Muscle of arm (tissue), 12 donors: ENCODE results near the gene ARID1A. TPM values are rescaled to one million over a fixed set of nuclear protein-coding genes. Genes with fewer than 3 reads are reported as not detected.
A peak's percentile ranks its signal among the peaks of the same experiment; 100 is the strongest.
"Not testable (repeated sequence)": the region's sequence is repeated elsewhere in the genome, so short reads cannot be mapped to it uniquely, and the experiment has no call there.

Source experiments
- DNase-seq: peaks from one replicate; pipeline ENCODE4 v3.0.0-alpha.2; 2013
- polyA plus RNA-seq, 12 donors: library from polyadenylated mRNA; unstranded; fragments of 120-200 nt; gene quantifications; one replicate each; pipeline ENCODE4 v1.2.1, GENCODE V29; 2013; ENCODE audit not compliant: insufficient read length in 12 of 12

Gene ARID1A
- polyA plus RNA-seq, 12 donors = 38.3 to 154 (median 45.2) TPM; not detected in 1

DNA sequence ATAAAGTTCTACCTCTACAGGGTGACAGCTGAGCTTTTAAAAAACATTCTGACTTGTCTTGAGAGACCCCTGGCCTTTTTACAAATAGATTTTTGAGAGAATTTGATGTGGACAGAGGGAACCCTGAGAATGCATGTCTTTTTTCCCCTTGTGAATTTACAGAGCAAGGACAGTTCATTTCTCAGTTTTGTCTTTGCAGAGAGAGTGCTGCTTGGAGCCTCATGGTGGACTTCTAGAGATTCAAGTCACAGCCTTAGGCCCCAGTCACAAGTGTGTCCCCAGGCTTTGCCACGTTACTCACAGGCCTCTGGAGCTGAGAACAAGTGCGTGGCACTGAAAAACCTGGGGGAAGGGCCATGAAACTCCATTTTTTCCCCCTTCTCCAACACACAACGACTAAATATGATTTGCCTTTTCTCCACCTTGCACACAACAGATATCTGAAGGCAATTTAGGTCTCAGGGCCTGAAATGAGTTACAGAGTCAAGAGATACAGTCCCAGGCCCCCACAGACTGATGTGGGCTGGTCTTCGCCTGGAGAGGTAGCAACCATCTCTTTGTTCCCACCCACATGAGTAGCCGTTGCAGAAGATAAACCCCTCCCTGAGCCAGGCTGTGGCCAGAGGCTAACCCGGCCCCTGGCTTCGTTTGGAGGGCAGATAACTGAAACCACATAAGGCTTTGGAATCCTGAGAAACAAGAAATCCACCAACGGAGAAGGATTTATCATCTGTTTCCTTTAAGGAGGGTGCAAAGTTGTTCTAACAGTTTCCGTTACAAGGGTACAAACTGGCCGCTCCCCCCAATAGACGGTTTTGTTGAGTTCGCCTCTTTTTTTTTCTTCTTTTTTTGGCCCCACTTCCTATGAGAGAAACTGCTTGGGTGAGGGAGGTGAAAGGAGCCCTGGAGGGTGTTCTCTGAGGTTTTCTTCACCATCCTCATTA, 90.9 kb downstream of the ARID1A start:
- peak; percentile 77 for DNase-seq

DNA sequence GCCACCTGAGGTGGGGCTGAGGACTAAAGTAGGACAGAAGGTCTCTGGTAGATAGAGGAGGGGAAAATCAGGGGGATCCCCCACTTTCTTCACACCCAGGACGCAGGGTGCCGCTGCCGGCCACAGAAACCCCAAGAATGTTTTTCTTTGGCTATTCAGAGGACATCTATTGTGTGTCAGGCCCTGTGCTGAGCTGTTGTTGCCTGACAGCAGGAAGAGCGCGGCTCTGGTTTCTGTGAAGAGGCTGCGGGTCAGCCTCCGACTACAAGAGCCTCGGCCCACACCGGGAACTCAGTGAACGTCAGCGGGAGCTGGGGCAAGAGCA, 91.5 kb downstream of the ARID1A start:
- DNase-seq = no peak

DNA sequence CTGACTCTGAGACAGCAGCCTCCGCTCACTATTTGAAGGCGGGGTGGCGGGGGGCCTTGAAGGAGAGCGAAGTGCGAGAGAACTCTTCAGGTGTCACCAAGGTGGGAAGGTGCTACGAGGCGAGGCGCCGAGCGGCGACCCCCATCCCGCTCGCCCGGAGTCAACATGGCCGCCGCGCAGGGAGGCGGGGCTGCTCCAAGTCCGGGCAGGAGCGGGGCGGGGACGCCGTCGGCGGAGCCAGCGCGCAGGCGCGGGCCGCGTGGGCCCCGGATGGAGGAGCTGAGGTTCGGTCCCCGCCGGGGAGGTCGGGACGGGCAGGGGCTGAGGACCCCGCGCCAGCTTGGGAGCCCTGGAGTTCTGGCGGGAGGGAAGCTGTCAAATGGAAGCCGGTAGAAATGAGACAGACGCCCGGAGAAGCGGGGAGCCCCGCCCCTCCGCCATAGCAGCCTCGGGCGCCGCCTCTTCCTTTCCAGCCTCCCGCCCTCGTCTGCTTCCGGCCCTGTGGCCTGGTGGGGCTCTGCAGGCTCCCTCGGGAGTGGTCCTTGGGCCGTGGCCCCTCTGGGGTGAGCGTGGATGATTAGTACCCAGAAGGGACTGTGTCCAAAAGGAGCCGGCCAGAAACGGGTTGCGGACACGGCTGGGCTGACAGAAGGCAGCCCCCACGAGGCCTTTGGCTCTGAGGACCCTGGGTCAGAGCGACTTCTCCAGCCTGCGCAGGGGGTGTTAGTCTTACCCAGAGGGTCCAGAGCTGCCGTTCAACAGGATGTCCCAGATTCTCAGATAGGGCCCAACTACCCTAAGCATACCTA, 92.1 kb downstream of the ARID1A start, which contains the start of gene PIGV:
Gene PIGV (plus strand): TSS at position 245 of the 809 bp plus-strand sequence. CDS start 2,866 bp downstream, outside the sequence.
- DNase-seq = peak; percentile 91

DNA sequence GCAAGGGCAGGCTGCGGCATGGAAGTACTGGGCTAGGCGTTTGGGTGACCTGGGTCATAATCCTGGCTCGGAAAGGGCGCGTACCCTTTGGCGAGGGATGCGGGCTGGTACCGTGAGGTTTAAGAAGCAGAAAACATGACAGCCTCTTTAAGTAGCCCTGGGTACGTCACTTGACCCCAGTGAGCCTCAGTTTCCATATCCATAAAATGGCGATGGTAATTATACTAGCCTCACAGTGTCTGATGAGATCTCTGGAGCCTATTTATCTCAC, 92.6 kb downstream of the ARID1A start:
- DNase-seq = no peak

DNA sequence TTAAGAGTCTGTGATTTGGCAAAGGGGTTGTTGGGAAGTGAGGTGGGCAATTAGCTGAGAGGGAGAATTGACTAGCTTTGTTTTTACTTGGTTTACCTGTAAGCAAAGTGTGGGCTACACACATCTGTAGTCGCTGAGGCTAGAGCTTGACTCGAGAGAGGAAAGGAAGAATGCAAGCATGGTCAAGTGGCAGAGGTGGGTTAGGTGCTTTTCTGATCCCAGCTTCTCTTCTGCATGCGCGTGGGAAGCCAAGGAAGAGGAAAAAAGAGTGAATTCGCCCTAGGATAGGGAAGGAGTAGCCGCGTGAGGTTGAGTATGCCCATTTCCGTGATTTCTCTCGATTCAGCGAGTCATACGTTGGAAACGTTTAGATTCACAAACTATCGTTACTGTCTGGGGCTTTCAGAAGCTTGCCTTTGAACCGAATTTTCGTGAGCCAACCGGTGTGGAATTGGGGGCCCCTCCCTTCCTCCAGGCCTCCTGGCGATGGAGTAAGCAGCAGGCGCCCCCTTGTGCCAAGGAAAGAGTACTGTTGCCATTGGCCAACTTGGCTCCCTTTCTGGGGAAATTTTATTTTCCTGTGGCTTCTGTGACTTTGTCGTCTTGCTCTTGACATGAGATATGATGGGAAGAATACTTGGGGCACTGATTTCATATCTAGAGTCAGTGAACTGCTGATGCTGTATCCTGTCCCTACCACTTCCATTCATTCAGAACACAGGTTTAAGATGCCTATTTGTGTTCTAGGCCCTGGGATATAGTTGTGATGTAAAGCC, 93.2 kb downstream of the ARID1A start:
- peak; percentile 90 for DNase-seq

DNA sequence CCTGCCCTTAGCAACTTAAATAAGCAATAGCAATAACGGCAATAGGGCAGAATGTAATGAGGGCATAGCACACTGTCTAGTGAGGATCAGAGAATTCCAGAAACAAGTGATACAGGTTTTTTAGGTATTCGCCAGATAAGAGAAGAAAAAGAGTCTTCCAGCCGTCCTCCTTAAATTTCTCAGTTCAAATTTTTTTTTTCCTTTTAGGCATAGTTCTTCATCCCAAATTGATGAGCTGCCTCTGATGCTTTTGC, 93.7 kb downstream of the ARID1A start:
- no peak for DNase-seq

DNA sequence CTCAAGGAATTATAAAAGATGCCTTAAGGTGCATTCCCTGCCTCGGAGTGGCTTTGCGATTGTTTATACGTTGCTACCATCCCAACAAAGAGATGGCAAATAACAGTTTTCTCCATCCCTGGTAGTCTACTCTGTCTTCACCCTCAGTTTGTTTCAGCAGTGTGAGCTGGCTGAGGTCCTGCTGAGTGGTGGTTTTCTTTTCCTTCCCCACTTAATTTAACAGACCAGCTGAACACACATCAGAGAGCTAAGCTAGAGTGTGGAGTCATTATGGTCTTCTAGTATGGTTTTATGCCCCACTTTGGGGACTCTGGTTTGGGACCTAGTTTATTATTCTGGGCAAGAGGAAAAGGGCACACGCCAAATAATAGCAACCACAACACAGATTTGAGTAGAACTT, 94.1 kb downstream of the ARID1A start:
- DNase-seq = no peak

DNA sequence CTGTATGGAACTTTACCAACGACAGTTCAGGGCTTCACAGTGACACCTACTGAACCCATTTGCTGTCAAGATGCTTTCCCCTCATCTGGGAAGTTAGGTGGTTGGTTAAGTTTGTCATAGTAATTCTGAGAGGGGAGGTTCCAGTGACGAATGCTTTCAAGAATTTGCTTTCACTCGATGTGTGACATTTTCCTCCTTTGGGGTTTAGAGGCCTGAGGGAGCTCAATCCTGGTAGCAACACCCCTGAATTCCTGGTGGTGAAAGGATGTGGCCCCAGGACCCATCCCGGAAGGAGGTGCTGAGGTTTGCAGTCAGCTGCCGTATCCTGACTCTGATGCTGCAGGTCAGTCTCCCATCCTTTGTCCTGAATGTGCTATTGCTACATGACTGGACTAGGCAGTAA, 94.7 kb downstream of the ARID1A start:
- no peak for DNase-seq

DNA sequence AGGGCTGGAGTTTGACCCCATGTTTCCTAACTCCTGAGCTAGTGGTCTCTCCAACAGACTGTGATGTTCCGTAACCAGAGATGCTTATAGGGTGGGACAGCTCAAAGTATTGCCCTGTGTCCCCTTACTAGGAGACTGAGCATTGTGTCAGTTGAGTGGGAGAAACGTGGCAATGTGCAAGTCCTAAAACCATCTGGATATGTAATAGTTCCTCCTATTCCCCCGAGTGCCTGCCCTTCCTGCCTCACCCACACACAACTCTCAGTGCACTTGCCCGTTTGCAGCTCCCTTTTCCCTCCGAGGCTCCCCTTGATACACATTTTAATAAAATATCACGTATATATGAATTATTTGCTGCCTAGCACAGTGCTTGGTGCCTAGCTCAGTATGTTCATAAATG, 95.3 kb downstream of the ARID1A start:
- no peak for DNase-seq

DNA sequence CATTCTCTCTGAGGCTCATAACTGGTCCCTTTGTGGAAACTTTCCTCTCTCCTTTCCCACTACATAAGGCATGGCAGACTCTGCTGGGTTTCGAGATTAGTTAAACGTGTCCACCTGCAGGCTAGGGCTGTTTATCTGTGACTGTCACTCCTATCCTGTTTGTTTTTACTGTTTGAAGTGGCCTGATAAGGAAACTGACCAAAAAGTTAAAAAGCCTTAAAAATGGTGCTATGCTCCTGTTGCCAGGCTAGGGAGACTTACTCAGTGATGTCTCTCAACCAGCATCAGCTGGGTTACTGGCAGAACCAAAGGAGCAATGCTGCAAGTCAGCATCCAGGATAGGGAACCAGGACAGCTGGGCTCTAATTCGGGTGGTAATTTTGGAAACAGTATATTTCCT, 95.8 kb downstream of the ARID1A start:
- no peak for DNase-seq

DNA sequence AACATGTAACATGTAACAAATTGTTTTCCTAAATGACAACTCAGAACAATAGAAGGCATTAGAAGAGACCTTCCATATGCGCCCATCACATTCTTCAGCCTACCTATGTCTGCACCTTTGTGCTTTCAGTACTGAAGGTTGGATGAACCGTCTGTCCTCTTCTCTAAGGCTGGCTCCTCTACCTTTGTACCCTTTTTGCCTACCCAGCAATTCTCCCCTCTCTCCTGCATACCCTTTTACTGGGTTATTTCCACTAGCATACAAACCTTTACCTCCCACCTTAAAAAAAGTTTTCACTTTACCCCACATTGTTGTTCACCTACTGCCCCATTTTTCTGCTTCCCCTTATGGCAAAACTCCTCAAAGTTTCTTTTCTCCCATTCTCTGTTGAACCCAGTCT, 97.1 kb downstream of the ARID1A start:
- DNase-seq = no peak

DNA sequence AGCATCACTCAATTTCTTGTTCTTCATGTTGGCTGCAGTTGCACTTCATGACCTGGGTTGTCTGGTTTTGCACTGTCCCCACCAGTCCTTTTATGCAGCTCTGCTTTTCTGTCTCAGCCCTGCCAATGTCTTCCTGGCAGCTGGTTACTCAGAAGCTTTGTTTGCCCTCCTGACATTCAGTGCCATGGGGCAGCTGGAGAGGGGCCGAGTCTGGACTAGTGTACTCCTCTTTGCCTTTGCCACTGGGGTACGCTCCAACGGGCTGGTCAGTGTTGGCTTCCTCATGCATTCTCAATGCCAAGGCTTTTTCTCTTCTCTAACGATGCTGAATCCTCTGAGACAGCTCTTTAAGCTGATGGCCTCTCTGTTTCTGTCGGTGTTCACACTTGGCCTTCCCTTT, 98.6 kb downstream of the ARID1A start:
- no peak for DNase-seq

DNA sequence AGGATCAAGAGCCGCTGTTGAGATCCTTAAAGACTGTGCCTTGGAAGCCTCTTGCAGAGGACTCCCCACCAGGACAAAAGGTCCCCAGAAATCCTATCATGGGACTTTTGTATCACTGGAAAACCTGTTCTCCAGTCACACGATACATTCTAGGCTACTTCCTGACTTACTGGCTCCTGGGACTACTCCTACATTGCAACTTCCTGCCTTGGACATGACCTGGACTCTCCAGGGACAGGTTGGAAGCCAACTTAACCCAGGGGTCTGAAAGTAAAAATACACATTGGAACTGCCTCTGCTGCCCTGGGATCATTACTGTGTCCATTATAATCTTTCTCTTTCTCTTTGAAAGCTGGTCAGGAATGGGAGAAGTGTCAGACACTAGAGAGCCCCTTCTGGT, 101.8 kb downstream of the ARID1A start:
- no peak for DNase-seq

DNA sequence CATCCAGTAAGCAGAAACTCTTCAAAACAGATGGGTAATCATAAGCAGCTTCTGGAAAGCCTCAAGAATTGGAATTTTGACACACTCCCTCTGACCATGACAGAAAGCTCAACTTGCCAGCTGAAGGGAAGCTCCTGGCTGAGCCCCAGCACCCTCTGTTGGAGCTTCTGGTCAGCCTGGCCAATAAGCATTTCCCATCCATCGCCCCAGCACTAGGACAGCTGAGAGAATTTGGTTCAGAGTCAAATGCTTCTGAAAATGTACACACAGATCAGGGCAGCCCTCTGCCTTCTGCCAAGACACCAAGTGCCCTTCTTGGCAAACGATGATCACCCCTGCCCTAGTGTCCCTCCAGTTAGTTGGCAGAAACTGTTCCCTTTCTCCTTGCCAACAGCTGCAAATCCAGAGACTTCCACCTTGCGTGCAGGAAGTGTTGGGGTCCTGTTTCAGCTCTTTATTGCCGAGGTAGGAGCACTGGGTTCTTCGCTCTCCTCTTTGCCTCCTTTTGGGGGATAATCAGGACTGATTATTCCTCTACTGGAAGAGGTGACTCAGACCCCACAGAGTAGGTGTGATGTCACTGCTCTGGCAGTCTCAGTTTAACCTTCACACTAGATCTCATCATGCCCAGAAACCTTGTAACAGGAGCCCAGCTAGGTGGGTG, 103.8 kb downstream of the ARID1A start:
- peak; percentile 64 for DNase-seq

DNA sequence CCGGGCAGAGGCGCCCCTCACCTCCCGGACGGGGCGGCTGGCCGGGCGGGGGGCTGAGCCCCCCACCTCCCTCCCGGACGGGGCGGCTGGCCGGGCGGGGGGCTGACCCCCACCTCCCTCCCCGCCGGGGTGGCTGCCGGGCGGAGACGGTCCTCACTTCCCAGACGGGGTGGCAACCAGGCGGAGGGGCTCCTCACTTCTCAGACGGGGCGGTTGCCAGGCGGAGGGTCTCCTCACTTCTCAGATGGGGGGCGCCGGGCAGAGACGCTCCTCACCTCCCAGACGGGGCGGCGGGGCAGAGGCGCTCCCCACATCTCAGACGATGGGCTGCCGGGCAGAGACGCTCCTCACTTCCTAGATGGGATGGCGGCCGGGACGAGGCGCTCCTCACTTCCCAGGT, 108.1 kb downstream of the ARID1A start:
- DNase-seq = not testable (repeated sequence)

DNA sequence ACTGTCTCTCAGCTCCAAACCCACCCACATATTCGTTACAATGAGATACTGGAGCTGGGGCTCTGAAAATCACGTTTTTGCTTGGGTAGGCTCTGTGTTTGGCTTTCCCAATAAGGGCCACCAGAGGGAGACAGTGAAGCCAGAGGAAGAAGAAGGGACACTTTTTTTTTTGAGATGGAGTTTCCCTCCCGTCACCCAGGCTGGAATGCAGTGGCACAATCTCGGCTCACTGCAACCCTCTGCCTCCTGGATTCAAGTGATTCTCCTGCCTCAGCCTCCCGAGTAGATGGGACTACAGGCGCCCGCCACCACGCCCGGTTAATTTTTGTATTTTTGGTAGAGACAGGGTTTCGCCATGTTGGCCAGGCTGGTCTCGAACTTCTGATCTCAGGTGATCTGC, 114.3 kb downstream of the ARID1A start:
- DNase-seq = not testable (repeated sequence)

DNA sequence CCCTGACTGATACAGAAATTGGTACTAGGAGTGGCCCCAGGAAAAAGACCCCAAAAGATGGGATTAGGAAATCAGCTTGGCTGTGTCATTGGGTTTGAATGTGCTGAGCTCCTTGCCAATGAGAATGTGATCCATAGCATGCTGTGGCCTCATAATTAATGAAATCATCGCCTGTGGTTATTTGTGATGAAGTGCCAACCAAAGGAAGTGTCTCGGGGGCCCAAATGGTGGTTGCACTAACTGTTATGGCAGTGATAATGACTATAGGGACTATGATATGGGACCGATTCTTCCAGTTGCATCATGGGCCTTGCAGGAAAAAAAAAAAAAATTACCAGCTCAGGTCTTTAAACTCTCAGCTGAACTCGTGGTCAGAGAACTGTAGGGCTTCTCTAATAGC, 115.2 kb downstream of the ARID1A start:
- no peak for DNase-seq

DNA sequence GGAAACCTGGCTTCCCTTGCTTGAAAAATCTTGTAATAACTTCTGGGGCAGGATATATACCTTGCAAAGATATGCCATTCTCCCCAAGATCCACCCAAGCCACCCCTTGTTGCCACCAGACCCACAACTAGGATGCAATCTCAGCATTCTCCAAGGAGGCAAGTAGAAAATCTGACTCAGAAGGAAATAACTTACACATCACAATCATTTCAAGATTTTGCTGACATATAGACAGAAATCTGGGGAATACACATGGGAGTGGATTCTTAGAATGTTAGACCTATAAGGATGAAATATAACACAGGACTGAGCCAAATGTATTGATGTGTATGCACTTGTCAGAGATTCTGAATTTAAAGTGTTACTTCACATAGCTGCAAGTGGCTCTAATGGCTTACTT, 115.9 kb downstream of the ARID1A start:
- DNase-seq = no peak

DNA sequence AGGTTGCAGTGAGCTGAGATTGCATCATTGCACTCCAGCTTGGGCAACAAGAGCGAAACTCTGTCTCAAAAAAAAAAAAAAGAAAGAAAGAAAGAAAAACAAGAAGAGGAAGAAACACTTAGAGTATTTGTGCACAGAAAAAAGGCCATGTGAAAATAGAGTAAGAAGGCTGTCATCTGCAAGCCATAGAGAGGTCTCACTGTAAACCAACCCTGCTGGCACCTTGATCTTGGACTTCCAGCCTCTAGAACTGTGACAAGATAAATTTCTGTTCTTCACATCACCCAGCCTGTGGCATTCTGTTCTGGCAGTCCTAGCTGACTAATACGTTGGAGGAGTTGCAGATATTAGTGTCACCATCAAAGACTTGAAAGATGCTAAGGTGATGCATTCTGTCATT, 118.6 kb downstream of the ARID1A start:
- no peak for DNase-seq

DNA sequence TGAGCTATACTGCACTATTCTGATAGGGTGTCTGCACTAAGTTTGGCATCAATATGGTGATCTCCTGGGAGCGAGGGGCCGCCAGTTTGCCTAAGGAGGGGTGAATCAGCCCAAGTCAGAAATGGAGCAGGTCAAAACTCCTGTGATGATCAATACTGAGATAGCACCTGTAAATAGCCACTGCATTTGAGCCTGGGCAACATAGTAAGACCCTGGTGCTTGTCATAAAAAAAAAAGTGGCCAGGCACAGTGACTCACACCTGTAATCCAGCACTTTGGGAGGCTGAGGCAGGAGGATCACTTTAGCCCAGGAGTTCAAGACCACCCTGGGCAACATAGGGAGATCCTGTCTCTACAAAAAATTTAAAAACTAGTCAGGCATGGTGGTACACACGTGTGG, 119.1 kb downstream of the ARID1A start:
- no peak for DNase-seq

DNA sequence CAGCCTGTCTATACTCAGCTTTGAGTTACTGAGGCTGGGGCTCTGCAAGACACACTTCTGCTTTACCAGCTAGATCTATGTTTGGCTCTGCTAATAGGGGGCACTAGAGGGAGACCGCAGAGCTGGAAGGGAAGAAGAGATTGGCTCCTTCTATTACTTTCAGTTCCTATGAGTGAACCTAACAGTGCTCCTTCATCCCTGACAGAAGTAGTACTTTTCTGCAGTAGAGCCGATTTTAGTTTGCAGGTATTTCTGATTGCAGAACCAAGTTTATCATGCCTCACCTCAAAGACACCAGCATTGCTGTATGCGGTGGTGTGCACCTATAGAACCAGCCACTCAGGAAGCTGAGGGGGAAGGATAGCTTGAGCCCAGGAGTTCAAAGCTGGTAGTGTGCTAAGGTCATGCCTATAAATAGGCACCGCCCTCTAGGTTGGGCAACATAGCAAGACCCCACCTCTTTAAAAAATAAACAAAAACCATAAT, 125.0 kb downstream of the ARID1A start:
- no peak for DNase-seq
